Mesenchymal stem cell (in vitro differentiated cells and primary cell): ENCODE results near the gene CISD2.
"Not testable (repeated sequence)": the region's sequence is repeated elsewhere in the genome, so short reads cannot be mapped to it uniquely, and the experiment has no call there.

Experiments used
- DNase-seq: peaks from one replicate; pipeline ENCODE4 v3.0.0-alpha.2; 2013
- H2AFZ ChIP-seq: one replicate; pipeline ENCODE4 v1.6.1; 2013; ENCODE audit warnings: low read depth, mild to moderate bottlenecking, control low read depth, inconsistent platforms, low read length, moderate library complexity
- H2AK5ac ChIP-seq: 2 replicates; pipeline ENCODE4 v1.6.1; 2013; ENCODE audit warnings: low read length, moderate library complexity, mild to moderate bottlenecking, inconsistent platforms; ENCODE audit not compliant: severe bottlenecking
- H2BK120ac ChIP-seq: one replicate; pipeline ENCODE4 v1.6.1; 2013; ENCODE audit warnings: low read depth, mild to moderate bottlenecking, inconsistent platforms, low read length, moderate library complexity
- H2BK12ac ChIP-seq, 2 experiments: one replicate each; pipeline ENCODE4 v1.6.1; 2013; ENCODE audit warnings: inconsistent platforms in 2 of 2, low read length in 2 of 2, mild to moderate bottlenecking in 2 of 2, moderate library complexity in 2 of 2, control low read depth in 1 of 2
- H2BK15ac ChIP-seq: one replicate; pipeline ENCODE4 v1.6.1; 2013; ENCODE audit warnings: mild to moderate bottlenecking, low read depth, inconsistent platforms; ENCODE audit not compliant: poor library complexity, severe bottlenecking
- H2BK5ac ChIP-seq: 2 replicates; pipeline ENCODE4 v1.6.1; 2013; ENCODE audit warnings: low read depth, mild to moderate bottlenecking, low read length, control low read depth, inconsistent platforms; ENCODE audit not compliant: poor library complexity, severe bottlenecking
- H3K14ac ChIP-seq, 2 experiments: one replicate each; pipeline ENCODE4 v1.6.1; 2013; ENCODE audit warnings: inconsistent platforms in 2 of 2, low read length in 2 of 2, control low read depth in 1 of 2, mild to moderate bottlenecking in 1 of 2, moderate library complexity in 1 of 2
- H3K18ac ChIP-seq, 2 experiments: one replicate each; pipeline ENCODE4 v1.6.1; 2013; ENCODE audit warnings: inconsistent platforms in 2 of 2, low read length in 2 of 2, control low read depth in 1 of 2, low read depth in 1 of 2, mild to moderate bottlenecking in 1 of 2
- H3K23ac ChIP-seq, 2 experiments: one replicate each; pipeline ENCODE4 v1.6.1; 2013; ENCODE audit warnings: inconsistent platforms in 2 of 2, low read length in 2 of 2, mild to moderate bottlenecking in 2 of 2, moderate library complexity in 2 of 2, control low read depth in 1 of 2
- H3K27ac ChIP-seq: 2 replicates; pipeline ENCODE4 v1.5.1; 2013; ENCODE audit warnings: mild to moderate bottlenecking, moderate library complexity, low read length, control low read depth, inconsistent platforms; ENCODE audit not compliant: poor library complexity, severe bottlenecking
- H3K27me3 ChIP-seq, 2 experiments: 2 replicates each; pipeline versions ENCODE4 v1.6.1 to v1.7.0; 2013; ENCODE audit warnings: low read length in 2 of 2, mild to moderate bottlenecking in 2 of 2, moderate library complexity in 2 of 2, control low read depth in 1 of 2, inconsistent platforms in 1 of 2; ENCODE audit not compliant: control insufficient read depth in 1 of 2, insufficient read depth in 1 of 2
- H3K36me3 ChIP-seq, 2 experiments: 2 replicates each; pipeline versions ENCODE4 v1.6.1 to v1.7.0; 2013; ENCODE audit warnings: low read length in 2 of 2, control low read depth in 1 of 2, inconsistent platforms in 1 of 2, low read depth in 1 of 2, mild to moderate bottlenecking in 1 of 2; ENCODE audit not compliant: insufficient read depth in 2 of 2, control insufficient read depth in 1 of 2
- H3K4ac ChIP-seq, 2 experiments: one replicate each; pipeline ENCODE4 v1.6.1; 2013; ENCODE audit warnings: inconsistent platforms in 2 of 2, low read length in 2 of 2, mild to moderate bottlenecking in 2 of 2, moderate library complexity in 2 of 2, control low read depth in 1 of 2, low read depth in 1 of 2
- H3K4me1 ChIP-seq: 2 replicates; pipeline ENCODE4 v1.6.1; 2013; ENCODE audit warnings: low read depth, low read length, control low read depth; ENCODE audit not compliant: control insufficient read depth, insufficient read depth
- H3K4me2 ChIP-seq: 2 replicates; pipeline ENCODE4 v1.6.1; 2013; ENCODE audit warnings: low read length, mild to moderate bottlenecking, inconsistent platforms; ENCODE audit not compliant: poor library complexity, severe bottlenecking
- H3K4me3 ChIP-seq, 2 experiments: 2 replicates each; pipeline versions ENCODE4 v1.5.1 to v1.7.0; 2013; ENCODE audit warnings: low read length in 2 of 2, mild to moderate bottlenecking in 2 of 2, control low read depth in 1 of 2, low read depth in 1 of 2; ENCODE audit not compliant: insufficient read depth in 1 of 2
- H3K79me1 ChIP-seq: replicated peaks from 2 replicates; pipeline ENCODE4 v1.6.1; 2013; ENCODE audit warnings: mild to moderate bottlenecking, control low read depth, low read length, inconsistent platforms; ENCODE audit not compliant: poor library complexity, severe bottlenecking
- H3K9ac ChIP-seq: 2 replicates; pipeline ENCODE4 v1.7.0; 2013; ENCODE audit warnings: mild to moderate bottlenecking, low read length, moderate library complexity
- H3K9me3 ChIP-seq: 2 replicates; pipeline ENCODE4 v1.7.0; 2013; ENCODE audit warnings: mild to moderate bottlenecking, low read length; ENCODE audit not compliant: control insufficient read depth
- H4K8ac ChIP-seq: one replicate; pipeline ENCODE4 v1.6.1; 2013; ENCODE audit warnings: inconsistent platforms, mild to moderate bottlenecking, low read length, moderate library complexity
- H4K91ac ChIP-seq: one replicate; pipeline ENCODE4 v1.6.1; 2013; ENCODE audit warnings: mild to moderate bottlenecking, low read length, inconsistent platforms
- WGBS: methylation state at CpG from one replicate; pipeline ENCODE4 v1.1.7; 2013; ENCODE audit warnings: mixed read lengths; 5-methylcytosine and 5-hydroxymethylcytosine counted together

CISD2 gene

GRCh38 chr4:102889866-102890265 is 21.1 kb downstream of the CISD2 start:
- not testable (repeated sequence) for H2BK120ac ChIP-seq, H2BK5ac ChIP-seq, H3K4me3 ChIP-seq, DNase-seq, H3K9me3 ChIP-seq, H3K79me1 ChIP-seq, H3K27me3 ChIP-seq, H2BK12ac ChIP-seq, H3K4me1 ChIP-seq, H2BK15ac ChIP-seq, H3K18ac ChIP-seq, H3K23ac ChIP-seq, H4K8ac ChIP-seq, H3K36me3 ChIP-seq, H2AK5ac ChIP-seq, H3K4ac ChIP-seq, H3K14ac ChIP-seq, H3K27ac ChIP-seq, H4K91ac ChIP-seq, H3K9ac ChIP-seq, H3K4me2 ChIP-seq, H2AFZ ChIP-seq
- 100% methylated on average over 2 of the region's 3 CpGs for WGBS

GRCh38 chr4:102896547-102896946 is 27.8 kb downstream of the CISD2 start:
- H2BK120ac ChIP-seq, H2AFZ ChIP-seq, H3K18ac ChIP-seq, H3K4me1 ChIP-seq, H3K23ac ChIP-seq, H2BK15ac ChIP-seq, H3K27me3 ChIP-seq, H3K4me3 ChIP-seq, DNase-seq, H3K36me3 ChIP-seq, H3K14ac ChIP-seq, H3K79me1 ChIP-seq, H3K27ac ChIP-seq, H3K9ac ChIP-seq, H4K91ac ChIP-seq, H4K8ac ChIP-seq, H2BK12ac ChIP-seq, H3K9me3 ChIP-seq, H3K4me2 ChIP-seq, H3K4ac ChIP-seq, H2BK5ac ChIP-seq, H2AK5ac ChIP-seq: not testable (repeated sequence)
- WGBS: 97% methylated on average over 5 of the region's 5 CpGs

GRCh38 chr4:102897610-102898009 is 28.8 kb downstream of the CISD2 start:
- H3K4me1 ChIP-seq, H3K79me1 ChIP-seq, H2BK15ac ChIP-seq, H3K4me3 ChIP-seq, H3K9ac ChIP-seq, H2BK5ac ChIP-seq, H3K4ac ChIP-seq, H3K4me2 ChIP-seq, DNase-seq, H2BK120ac ChIP-seq, H3K36me3 ChIP-seq, H2AFZ ChIP-seq, H3K18ac ChIP-seq, H4K8ac ChIP-seq, H3K27ac ChIP-seq, H3K27me3 ChIP-seq, H3K9me3 ChIP-seq, H3K23ac ChIP-seq, H2AK5ac ChIP-seq, H2BK12ac ChIP-seq, H3K14ac ChIP-seq, H4K91ac ChIP-seq: not testable (repeated sequence)
- 86% methylated on average over 3 of the region's 3 CpGs for WGBS

- Histone ChIP-seq H4K91ac (no peak overlapping the region), H3K18ac (no peak overlapping the region), H3K23ac (no peak overlapping the region)
Measured at GRCh38 chr4:102901804-102902203, 33.0 kb downstream of the CISD2 start.

More at GRCh38 chr4:102901804-102902203, 33.0 kb downstream of the CISD2 start:
- Histone ChIP-seq H2AFZ (no peak overlapping the region), H2BK15ac (no peak overlapping the region), H2BK12ac (no peak overlapping the region), H3K27me3 (no peaks in the 10 kb centered on the region), H3K4ac (no peak overlapping the region), H2BK120ac (no peak overlapping the region), H2AK5ac (no peak overlapping the region), H3K4me1 (no peaks in the 10 kb centered on the region), H3K79me1 (no peaks in the 10 kb centered on the region), H3K9me3 (no peaks in the 10 kb centered on the region), H2BK5ac (no peak overlapping the region), H3K36me3 (no peaks in the 10 kb centered on the region), H3K14ac (no peak overlapping the region), H3K4me3 (no peak overlapping the region), H4K8ac (no peak overlapping the region), H3K4me2 (no peak overlapping the region), H3K9ac (no peak overlapping the region), H3K27ac (no peak overlapping the region)
- no peak for DNase-seq
- 77% methylated on average over 2 of the region's 2 CpGs for WGBS
